Spleen (tissue), 11 donors: ENCODE results near the gene CPT1A. TPM values are rescaled to one million over a fixed set of nuclear protein-coding genes. Genes with fewer than 3 reads are reported as not detected.

Source experiments
- DNase-seq: peaks from one replicate; pipeline ENCODE4 v3.0.0-alpha.2; 2020
- H3K27ac ChIP-seq, 8 donors: fragments of 200-600 bp; sonication (generic) in 7 of 8; 1 replicate in 4 of 8; 2 replicates in 4 of 8; pipeline versions ENCODE4 v1.5.0 to v1.8.0; 2016 to 2021; ENCODE audit warnings: inconsistent platforms in 4 of 8, mild to moderate bottlenecking in 4 of 8, moderate library complexity in 1 of 8
- H3K27me3 ChIP-seq, 7 donors: fragments of 200-600 bp; sonication (generic) in 6 of 7; replicated peaks in 1 of 7; 1 replicate in 4 of 7; 2 replicates in 3 of 7; pipeline versions ENCODE4 v1.5.0 to v1.8.0; 2016 to 2021; ENCODE audit warnings: inconsistent platforms in 3 of 7, mild to moderate bottlenecking in 1 of 7
- H3K36me3 ChIP-seq, 6 donors: fragments of 200-600 bp; sonication (generic) in 5 of 6; 1 replicate in 4 of 6; 2 replicates in 2 of 6; pipeline versions ENCODE4 v1.5.0 to v1.8.0; 2016 to 2021; ENCODE audit warnings: inconsistent platforms in 2 of 6
- H3K4me1 ChIP-seq, 6 donors: fragments of 200-600 bp; sonication (generic) in 5 of 6; 1 replicate in 3 of 6; 2 replicates in 3 of 6; pipeline versions ENCODE4 v1.5.0 to v1.8.0; 2016 to 2021; ENCODE audit warnings: inconsistent platforms in 3 of 6
- H3K4me3 ChIP-seq, 8 donors: fragments of 200-600 bp; sonication (generic) in 7 of 8; 1 replicate in 4 of 8; 2 replicates in 4 of 8; pipeline versions ENCODE4 v1.5.0 to v1.8.0; 2016 to 2021; ENCODE audit warnings: inconsistent platforms in 4 of 8, mild to moderate bottlenecking in 4 of 8, moderate library complexity in 2 of 8
- H3K9me3 ChIP-seq, 8 donors: fragments of 200-600 bp; sonication (generic) in 7 of 8; 1 replicate in 4 of 8; 2 replicates in 4 of 8; pipeline versions ENCODE4 v1.5.0 to v1.8.0; 2016 to 2021; ENCODE audit warnings: inconsistent platforms in 4 of 8
- POLR2A ChIP-seq, 3 donors: fragments of 450-650 bp; IDR thresholded peaks; one replicate each; pipeline ENCODE4 v1.5.1; 2017; ENCODE audit warnings: antibody characterized with exemption in 3 of 3, mild to moderate bottlenecking in 1 of 3
- POLR2AphosphoS5 ChIP-seq, 3 donors: sonication (generic); formaldehyde crosslinking; IDR thresholded peaks; one replicate each; pipeline ENCODE4 v1.5.1; 2017; ENCODE audit warnings: antibody characterized with exemption in 3 of 3
- WGBS, 5 donors: extraction: QIAGEN DNeasy Blood & Tissue Kit in 3 of 5; methylation state at CpG; one replicate each; pipeline versions ENCODE4 v1.1.5 to v1.1.7; 2013 to 2018; 5-methylcytosine and 5-hydroxymethylcytosine counted together
- intact Hi-C: fragments of 100-400 bp; cut with DNase I; formaldehyde crosslinking; loops from one replicate; pipeline ENCODE4 v1.15.0; 2023; ENCODE audit warnings: low total_unique reads
- polyA plus RNA-seq, 3 donors: library from polyadenylated mRNA; stranded (reverse); fragments of 200-250 nt; gene quantifications; one replicate each; pipeline ENCODE4 v1.2.1, GENCODE V29; 2013
- total RNA-seq, 7 donors: library from RNA; depleted of rRNA in 3 of 7; stranded (reverse); fragments of >200 nt in 3 of 7; fragmentation: NEBNext Ultra II Directional in 4 of 7; extraction: Animal tissue kit (Norgen Biotek cat#: 25700) in 4 of 7; gene quantifications; one replicate each; pipeline versions ENCODE4 v1.1.0 to v1.2.1, GENCODE V29; 2016 to 2021
- TF ChIP-seq, protein P1 (sequence below), 11 experiments: fragments of 200-600 bp in 7 of 11; fragments of 450-650 bp in 4 of 11; sonication (generic) in 4 of 11; IDR thresholded peaks in 8 of 11; conservative IDR thresholded peaks in 3 of 11; 1 replicate in 7 of 11; 2 replicates in 4 of 11; pipeline versions ENCODE4 v1.4.0 to v1.8.0; 2016 to 2021; ENCODE audit warnings: antibody characterized with exemption in 11 of 11, inconsistent platforms in 4 of 11, mild to moderate bottlenecking in 1 of 11
- donor health status: healthy with polysubstance abuse.
- donor health status: DM: no; HTN: no; CAD: no; lungs with moderate emphysema.
- donor health status: DM: no; HTN: no; CAD: no.
- donor health status: Bipolar disorder and iron deficiency.
- donor health status: healthy.
- donor health status: DM: no; HTN: no; CAD: no.
- donor health status: DM: yes; HTN: yes; CAD: no.

CPT1A gene
- total and polyA plus RNA-seq, 10 donors: 6.7 to 118 (median 69.4) TPM

DNA sequence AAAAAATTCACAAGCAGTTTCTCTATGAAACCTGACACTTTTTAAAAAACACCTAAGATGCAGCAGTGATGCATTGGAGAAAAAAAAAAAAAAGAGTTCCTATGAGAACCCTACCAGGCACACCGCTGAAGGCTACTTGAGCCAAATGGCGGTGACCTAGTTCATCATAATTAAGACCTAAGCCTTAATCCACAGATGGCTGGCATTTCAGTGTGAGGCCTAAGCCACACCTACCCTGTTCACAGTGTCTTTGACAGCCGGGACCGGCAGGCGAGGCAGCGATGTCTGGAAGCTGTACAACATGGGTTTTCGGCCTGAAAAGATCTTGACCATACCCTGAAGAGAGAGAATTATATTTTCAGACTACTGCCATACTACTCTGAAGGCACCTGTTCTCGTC is 38.0 kb downstream of the CPT1A start:
- intact Hi-C loops: no loop called here
- 91 to 95% (median 94%) methylated on average over 8 of the region's 8 CpGs for WGBS, 5 donors
- Histone ChIP-seq H3K36me3 (peaks cover 0 to 100% (median 88%) of the 10 kb centered on the region in 6 donors), H3K9me3 (no peaks in the 10 kb centered on the region), H3K4me3 (no peak overlapping the region), H3K27me3 (no peaks in the 10 kb centered on the region), H3K27ac (no peak overlapping the region), H3K4me1 (no peaks in the 10 kb centered on the region)
- TF ChIP-seq, protein P1, sequence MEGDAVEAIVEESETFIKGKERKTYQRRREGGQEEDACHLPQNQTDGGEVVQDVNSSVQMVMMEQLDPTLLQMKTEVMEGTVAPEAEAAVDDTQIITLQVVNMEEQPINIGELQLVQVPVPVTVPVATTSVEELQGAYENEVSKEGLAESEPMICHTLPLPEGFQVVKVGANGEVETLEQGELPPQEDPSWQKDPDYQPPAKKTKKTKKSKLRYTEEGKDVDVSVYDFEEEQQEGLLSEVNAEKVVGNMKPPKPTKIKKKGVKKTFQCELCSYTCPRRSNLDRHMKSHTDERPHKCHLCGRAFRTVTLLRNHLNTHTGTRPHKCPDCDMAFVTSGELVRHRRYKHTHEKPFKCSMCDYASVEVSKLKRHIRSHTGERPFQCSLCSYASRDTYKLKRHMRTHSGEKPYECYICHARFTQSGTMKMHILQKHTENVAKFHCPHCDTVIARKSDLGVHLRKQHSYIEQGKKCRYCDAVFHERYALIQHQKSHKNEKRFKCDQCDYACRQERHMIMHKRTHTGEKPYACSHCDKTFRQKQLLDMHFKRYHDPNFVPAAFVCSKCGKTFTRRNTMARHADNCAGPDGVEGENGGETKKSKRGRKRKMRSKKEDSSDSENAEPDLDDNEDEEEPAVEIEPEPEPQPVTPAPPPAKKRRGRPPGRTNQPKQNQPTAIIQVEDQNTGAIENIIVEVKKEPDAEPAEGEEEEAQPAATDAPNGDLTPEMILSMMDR (IDR thresholded peaks at IDR 0.05 in 8 of 11, conservative IDR thresholded peaks at IDR 0.05 in 3 of 11): no peak
- no peak for TF ChIP-seq POLR2AphosphoS5 (IDR thresholded peaks at IDR 0.05)
- no peak for TF ChIP-seq POLR2A (IDR thresholded peaks at IDR 0.05)
- no peak for DNase-seq

DNA sequence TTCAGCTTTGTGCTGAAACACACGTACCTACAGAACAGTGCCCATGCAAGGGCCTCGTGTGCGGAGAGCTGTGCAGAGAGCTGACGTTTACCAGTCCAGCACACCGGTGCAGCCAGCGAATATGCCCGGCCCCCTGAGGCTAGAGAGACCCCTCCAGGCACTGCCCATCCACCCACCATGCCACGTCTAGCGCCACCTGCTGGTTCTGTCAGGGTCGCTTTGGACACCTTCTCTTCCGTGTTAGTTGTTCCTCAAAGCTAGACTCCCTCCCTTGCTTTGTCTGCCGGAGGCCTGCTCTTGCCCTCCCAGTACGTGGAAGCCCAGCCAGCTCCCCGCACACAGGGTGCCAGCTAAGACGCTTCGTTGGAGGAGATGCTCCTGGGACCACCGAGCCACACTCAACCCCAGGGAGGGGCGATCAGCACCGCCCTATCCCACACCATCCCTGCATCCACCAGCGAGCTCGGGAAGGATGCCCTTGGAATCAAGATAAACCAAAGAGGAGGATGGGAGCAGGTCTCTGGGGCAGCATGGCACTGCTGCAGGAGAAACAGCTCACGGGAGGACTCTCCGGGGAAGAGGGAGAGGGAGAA is 43.4 kb downstream of the CPT1A start:
- H3K36me3 ChIP-seq: peaks cover 0 to 100% (median 91%) of the 10 kb centered on the region in 6 donors
- H3K27ac ChIP-seq: no peak overlapping the region
- WGBS, 5 donors: 72 to 81% (median 78%) methylated on average over 22 to 23 of the region's 23 CpGs
- H3K9me3 ChIP-seq: no peaks in the 10 kb centered on the region
- peak; percentile 79 for DNase-seq
- no peaks in the 10 kb centered on the region for H3K27me3 ChIP-seq
- TF ChIP-seq, protein P1 (IDR thresholded peaks at IDR 0.05 in 8 of 11, conservative IDR thresholded peaks at IDR 0.05 in 3 of 11): peak in 9 of 11 experiments; percentile 18 to 68 (median 47)
- TF ChIP-seq POLR2AphosphoS5 (IDR thresholded peaks at IDR 0.05) (peak in 2 of 3 donors; percentile 19 to 49), POLR2A (IDR thresholded peaks at IDR 0.05) (no peak)
- intact Hi-C loops: no loop called here
- no peak overlapping the region for H3K4me3 ChIP-seq
- H3K4me1 ChIP-seq: no peaks in the 10 kb centered on the region

DNA sequence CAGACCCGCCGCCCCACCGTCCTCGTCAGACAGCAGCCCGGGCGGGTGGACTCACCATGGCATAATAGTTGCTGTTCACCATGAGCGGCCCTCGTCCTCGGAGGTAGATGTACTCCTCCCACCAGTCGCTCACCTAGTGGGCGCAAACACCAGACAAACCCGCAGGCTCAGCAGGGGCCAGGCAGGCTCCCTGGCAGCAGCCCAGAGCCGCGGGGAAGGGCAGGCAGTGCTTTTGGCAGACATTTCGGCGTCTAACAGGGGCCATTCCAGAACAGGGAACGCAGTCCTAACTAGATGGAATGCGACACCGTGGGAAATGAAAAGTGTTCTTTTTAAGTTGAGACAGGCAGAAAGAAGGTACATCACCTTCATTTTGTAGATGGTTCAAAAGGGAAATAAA is 44.9 kb downstream of the CPT1A start:
- intact Hi-C loops: no loop called here
- DNase-seq: no peak
- Histone ChIP-seq H3K4me3 (no peak overlapping the region), H3K27ac (no peak overlapping the region), H3K27me3 (no peaks in the 10 kb centered on the region), H3K36me3 (peaks cover 0 to 100% (median 91%) of the 10 kb centered on the region in 6 donors), H3K9me3 (no peaks in the 10 kb centered on the region), H3K4me1 (no peaks in the 10 kb centered on the region)
- 94 to 97% (median 95%) methylated on average over 13 to 19 of the region's 19 CpGs for WGBS, 5 donors
- TF ChIP-seq POLR2AphosphoS5 (IDR thresholded peaks at IDR 0.05): peak in 2 of 3 donors; percentile 11 to 56
- TF ChIP-seq, protein P1 (IDR thresholded peaks at IDR 0.05 in 8 of 11, conservative IDR thresholded peaks at IDR 0.05 in 3 of 11): no peak

DNA sequence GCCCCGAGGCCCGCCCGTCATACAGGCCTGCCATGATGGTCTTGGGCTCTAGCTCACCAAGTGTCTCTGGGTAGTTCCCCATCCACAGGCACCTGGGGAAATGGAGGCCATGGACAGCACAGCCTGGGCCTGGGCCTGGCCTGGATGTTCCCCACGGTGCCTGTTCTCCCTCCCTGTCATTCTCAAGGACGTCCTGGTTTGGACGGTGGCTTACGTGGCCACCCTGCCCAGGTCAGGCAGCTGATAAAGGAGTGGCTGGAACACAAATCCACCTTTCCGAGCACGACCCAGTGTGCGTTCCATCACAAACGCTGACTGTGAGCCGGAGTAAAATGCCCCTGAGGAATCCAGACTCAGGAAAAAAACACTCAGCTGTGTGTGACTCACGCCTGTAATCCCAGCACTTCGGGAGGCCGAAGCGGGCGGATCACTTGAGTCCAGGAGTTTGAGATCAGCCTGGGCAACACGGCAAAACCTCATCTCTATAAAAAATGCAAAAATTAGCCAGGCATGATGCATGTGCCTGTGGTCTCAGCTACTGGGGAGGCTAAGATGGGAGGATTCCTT is 49.2 kb downstream of the CPT1A start:
- H3K4me1 ChIP-seq: no peaks in the 10 kb centered on the region
- no peak for DNase-seq
- intact Hi-C loops: no loop called here
- no peak overlapping the region for H3K4me3 ChIP-seq
- peaks cover 0 to 100% (median 78%) of the 10 kb centered on the region in 6 donors for H3K36me3 ChIP-seq
- 92 to 96% (median 95%) methylated on average over 15 to 18 of the region's 18 CpGs for WGBS, 5 donors
- H3K27ac ChIP-seq: no peak overlapping the region
- no peaks in the 10 kb centered on the region for H3K27me3 ChIP-seq
- TF ChIP-seq, protein P1 (IDR thresholded peaks at IDR 0.05 in 8 of 11, conservative IDR thresholded peaks at IDR 0.05 in 3 of 11): no peak
- no peak for TF ChIP-seq POLR2A (IDR thresholded peaks at IDR 0.05)
- peak in 1 of 3 donors; percentile 12 for TF ChIP-seq POLR2AphosphoS5 (IDR thresholded peaks at IDR 0.05)
- no peaks in the 10 kb centered on the region for H3K9me3 ChIP-seq
